Calu3 (cell line): ENCODE data around the gene TCFL5. TPM values are rescaled to one million over a fixed set of nuclear protein-coding genes. Genes with fewer than 3 reads are reported as not detected.

ENCODE experiments used
- BruUV-seq: library from RNA; stranded (reverse); fragments of 400-500 nt; replicated peaks from 2 replicates; lab custom pipeline; 2021; lab: Mats Ljungman, UMichigan
- CTCF ChIA-PET: fragments of 300-600 bp; sonication (Branson Sonifier 250); formaldehyde crosslinking; loops from one replicate; lab custom pipeline; 2022; ENCODE audit warnings: antibody characterized with exemption; lab: Charles Lee
- DNase-seq: peaks from one replicate; pipeline ENCODE4 v3.0.0; 2022
- H3K27ac Mint-ChIP-seq: one replicate; pipeline ENCODE4 v1.8.0; 2022; ENCODE audit warnings: mixed read lengths; ENCODE audit not compliant: unreplicated experiment
- H3K27me3 Mint-ChIP-seq: one replicate; pipeline ENCODE4 v1.8.0; 2022; ENCODE audit warnings: mixed read lengths; ENCODE audit not compliant: unreplicated experiment
- H3K36me3 Mint-ChIP-seq: one replicate; pipeline ENCODE4 v1.8.0; 2022; ENCODE audit warnings: mild to moderate bottlenecking, moderate library complexity, mixed read lengths; ENCODE audit not compliant: insufficient read depth, unreplicated experiment
- H3K4me1 Mint-ChIP-seq: one replicate; pipeline ENCODE4 v1.8.0; 2022; ENCODE audit warnings: mild to moderate bottlenecking, low read depth, mixed read lengths; ENCODE audit not compliant: unreplicated experiment
- H3K4me3 Mint-ChIP-seq: one replicate; pipeline ENCODE4 v1.8.0; 2022; ENCODE audit warnings: mild to moderate bottlenecking, low read depth, moderate library complexity, mixed read lengths; ENCODE audit not compliant: unreplicated experiment
- H3K9me3 Mint-ChIP-seq: one replicate; pipeline ENCODE4 v1.8.0; 2022; ENCODE audit warnings: low read depth, mixed read lengths; ENCODE audit not compliant: unreplicated experiment
- CTCF ChIP-seq: fragments of 200-600 bp; IDR thresholded peaks from one replicate; pipeline ENCODE4 v1.8.0; 2022; ENCODE audit warnings: antibody characterized with exemption; ENCODE audit not compliant: unreplicated experiment
- intact Hi-C: fragments of 100-400 bp; cut with micrococcal nuclease; formaldehyde crosslinking; loops from one replicate; pipeline ENCODE4 v1.10.0; 2022; ENCODE audit not compliant: unreplicated experiment
- total RNA-seq: library from RNA; stranded (reverse); gene quantifications from 2 replicates; pipeline ENCODE4 v1.2.3, GENCODE V29; 2022

TCFL5 gene
- total RNA-seq, 1 experiment from 2014 or later, result 22.3 TPM

GRCh38 chr20:62816031-62816883 is 45.4 kb downstream of the TCFL5 start:
- no peak for TF ChIP-seq CTCF
- Mint-ChIP-seq H3K4me3 (peak overlapping the region; percentile 44), H3K27me3 (peaks cover 23% of the 10 kb centered on the region), H3K36me3 (peaks cover 40% of the 10 kb centered on the region), H3K9me3 (no peaks in the 10 kb centered on the region), H3K4me1 (peaks cover 17% of the 10 kb centered on the region), H3K27ac (no peak overlapping the region)
- intact Hi-C loops, result no loop called here
- BruUV-seq, result no TSS peak
- DNase-seq, result no peak
- CTCF ChIA-PET, result interaction anchor here (0.7 to 2.1 kb wide), 6 partner anchors 8 to 22 kb away, joined by 3 to 5 read pairs (median 4); partner anchors contain the start of gene MRGBP

- peaks cover 23% of the 10 kb centered on the region for H3K27me3 Mint-ChIP-seq
- H3K27ac Mint-ChIP-seq, result peak overlapping the region; percentile 41
- H3K9me3 Mint-ChIP-seq, result no peaks in the 10 kb centered on the region
- H3K36me3 Mint-ChIP-seq, result peaks cover 46% of the 10 kb centered on the region
- intact Hi-C loops, result no loop called here
- CTCF ChIA-PET, result interaction anchor here (0.6 to 2.1 kb wide), 7 partner anchors 8 to 300 kb away, joined by 3 to 5 read pairs (median 3); partner anchors contain the start of gene MRGBP
- BruUV-seq, result no TSS peak
- peak overlapping the region; percentile 44 for H3K4me3 Mint-ChIP-seq
- H3K4me1 Mint-ChIP-seq, result peaks cover 16% of the 10 kb centered on the region
- no peak for TF ChIP-seq CTCF
- DNase-seq, result peak; percentile 76
Observed at GRCh38 chr20:62815066-62815991, 46.3 kb downstream of the TCFL5 start.

GRCh38 chr20:62814709-62815065 is 46.9 kb downstream of the TCFL5 start:
- no peaks in the 10 kb centered on the region for H3K9me3 Mint-ChIP-seq
- peak overlapping the region; percentile 41 for H3K27ac Mint-ChIP-seq
- peak overlapping the region; percentile 44 for H3K4me3 Mint-ChIP-seq
- no TSS peak for BruUV-seq
- no peak for TF ChIP-seq CTCF
- DNase-seq, result no peak
- peaks cover 10% of the 10 kb centered on the region for H3K4me1 Mint-ChIP-seq
- CTCF ChIA-PET, result interaction anchor here (1.4 to 2.1 kb wide), 3 partner anchors 8 to 299 kb away, joined by 3 to 5 read pairs (median 4); partner anchors contain the start of gene MRGBP
- intact Hi-C loops, result no loop called here
- peaks cover 51% of the 10 kb centered on the region for H3K36me3 Mint-ChIP-seq
- peaks cover 23% of the 10 kb centered on the region for H3K27me3 Mint-ChIP-seq

GRCh38 chr20:62814060-62814708 is 47.4 kb downstream of the TCFL5 start:
- CTCF ChIA-PET, result interaction anchor here (1.4 to 2.1 kb wide), 3 partner anchors 8 to 298 kb away, joined by 3 to 5 read pairs (median 4); partner anchors contain the start of gene MRGBP
- H3K27ac Mint-ChIP-seq, result peak overlapping the region; percentile 41

More at GRCh38 chr20:62814060-62814708, 47.4 kb downstream of the TCFL5 start:
- Mint-ChIP-seq H3K36me3 (peaks cover 56% of the 10 kb centered on the region), H3K4me1 (peaks cover 7% of the 10 kb centered on the region), H3K27me3 (peaks cover 23% of the 10 kb centered on the region), H3K4me3 (peak overlapping the region; percentile 44), H3K9me3 (no peaks in the 10 kb centered on the region)
- no peak for DNase-seq
- intact Hi-C loops, result no loop called here
- BruUV-seq, result no TSS peak
- no peak for TF ChIP-seq CTCF
